HepG2 (cell line): ENCODE results near the gene P2RX5. TPM values are rescaled to one million over a fixed set of nuclear protein-coding genes. Genes with fewer than 3 reads are reported as not detected.

Experiments
- ATAC-seq: fragments of 200-7000 bp; cut with Tn5 transposase; 3 replicates; pipeline ENCODE4 v1.9.1; 2020; ENCODE audit warnings: mild to moderate bottlenecking, moderate library complexity
- BruUV-seq: library from RNA; stranded (reverse); fragments of 400-500 nt; replicated peaks from 2 replicates; lab custom pipeline; 2021; lab: Mats Ljungman, UMichigan
- CTCF ChIA-PET: fragments of 300-600 bp; formaldehyde crosslinking; extraction: SDS; loops from one replicate; lab custom pipeline; 2021; ENCODE audit warnings: low total read pairs, inconsistent platforms, low intra/inter-chr PET ratio; lab: Yijun Ruan, JAX
- POLR2A ChIA-PET: fragments of 350-600 bp; sonication (Branson Sonifier 250); formaldehyde crosslinking; loops from one replicate; lab custom pipeline; 2020; ENCODE audit warnings: antibody characterized with exemption, inconsistent platforms; lab: Yijun Ruan, JAX
- DNase-seq: peaks from one replicate; pipeline ENCODE4 v3.0.0-alpha.2; 2015; ENCODE audit warnings: low spot score
- FAIRE-seq: peaks from 3 replicates; lab custom pipeline; 2011; peaks lifted over from hg19 to GRCh38; lab: Jason Lieb, UNC
- H2AFZ ChIP-seq: one replicate; pipeline ENCODE4 v1.6.1; 2011; ENCODE audit warnings: low read length, inconsistent platforms
- H3K27ac ChIP-seq: fragments of 300-600 bp; 3 replicates; pipeline ENCODE4 v1.8.0; 2011; ENCODE audit warnings: mixed run types, mild to moderate bottlenecking, mixed read lengths, low read length, inconsistent platforms; ENCODE audit not compliant: insufficient read depth; ENCODE audit errors: extremely low read length
- H3K27me3 ChIP-seq, 2 experiments: fragments of 200-600 bp in 1 of 2; 2 replicates in 1 of 2; 3 replicates in 1 of 2; pipeline versions ENCODE4 v1.6.0 to v1.8.0; 2011; ENCODE audit warnings: low read length in 2 of 2, mild to moderate bottlenecking in 2 of 2, moderate library complexity in 2 of 2, inconsistent platforms in 1 of 2; ENCODE audit not compliant: insufficient read depth in 2 of 2, control insufficient read depth in 1 of 2
- H3K36me3 ChIP-seq, 2 experiments: fragments of 200-600 bp in 1 of 2; replicated peaks in 1 of 2; 2 replicates in 1 of 2; 3 replicates in 1 of 2; pipeline versions ENCODE4 v1.5.1 to v1.8.0; 2011; ENCODE audit warnings: low read length in 2 of 2, inconsistent platforms in 1 of 2; ENCODE audit not compliant: insufficient read depth in 2 of 2, control insufficient read depth in 1 of 2
- H3K4me1 ChIP-seq: 2 replicates; pipeline ENCODE4 v1.5.1; 2012; ENCODE audit warnings: low read length, inconsistent platforms; ENCODE audit not compliant: insufficient read depth
- H3K4me2 ChIP-seq: 2 replicates; pipeline ENCODE4 v1.6.0; 2011; ENCODE audit warnings: low read depth, low read length, inconsistent platforms
- H3K4me3 ChIP-seq, 3 experiments: fragments of 200-600 bp in 1 of 3; sonication (generic), shearing (Covaris generic) in 1 of 3; replicated peaks in 1 of 3; 2 replicates each; pipeline ENCODE4 v1.5.1; 2011 to 2016; ENCODE audit warnings: low read length in 3 of 3, inconsistent platforms in 2 of 3, low read depth in 2 of 3, mild to moderate bottlenecking in 2 of 3, control low read depth in 1 of 3, mixed read lengths in 1 of 3; ENCODE audit not compliant: insufficient read depth in 1 of 3
- H3K79me2 ChIP-seq: one replicate; pipeline ENCODE4 v1.6.1; 2011; ENCODE audit warnings: low read length, inconsistent platforms; ENCODE audit not compliant: insufficient read depth
- H3K9ac ChIP-seq: 2 replicates; pipeline ENCODE4 v1.6.0; 2011; ENCODE audit warnings: mild to moderate bottlenecking, low read depth, low read length, inconsistent platforms; ENCODE audit not compliant: insufficient read depth
- H3K9me3 ChIP-seq: 2 replicates; pipeline ENCODE4 v1.5.1; 2012; ENCODE audit warnings: mild to moderate bottlenecking, low read length
- H4K20me1 ChIP-seq: 2 replicates; pipeline ENCODE4 v1.6.0; 2011; ENCODE audit warnings: inconsistent platforms, mild to moderate bottlenecking, low read length, moderate library complexity; ENCODE audit not compliant: insufficient read depth
- HNF4A ChIP-seq: sonication (generic); formaldehyde crosslinking; IDR thresholded peaks from 2 replicates; pipeline ENCODE4 v1.4.0; 2020; ENCODE audit warnings: missing genetic modification reagents
- IRX3 ChIP-seq: sonication (generic); formaldehyde crosslinking; IDR thresholded peaks from 2 replicates; pipeline ENCODE4 v1.8.1; 2023; ENCODE audit warnings: mild to moderate bottlenecking, low read depth, missing genetic modification reagents, borderline replicate concordance
- MXI1 ChIP-seq: IDR thresholded peaks from 3 replicates; pipeline ENCODE4 v1.6.1; 2012; ENCODE audit warnings: low read depth, low read length, inconsistent platforms, borderline replicate concordance
- SALL1 ChIP-seq: sonication (generic); formaldehyde crosslinking; IDR thresholded peaks from 2 replicates; pipeline ENCODE4 v1.8.0; 2022; ENCODE audit warnings: mild to moderate bottlenecking, missing genetic modification reagents
- TBP ChIP-seq: sonication (generic); formaldehyde crosslinking; IDR thresholded peaks from 2 replicates; pipeline ENCODE4 v1.5.0; 2020; ENCODE audit warnings: missing genetic modification reagents
- TSC22D2 ChIP-seq: sonication (generic); formaldehyde crosslinking; IDR thresholded peaks from 2 replicates; pipeline ENCODE4 v1.5.1; 2020; ENCODE audit warnings: missing genetic modification reagents, mild to moderate bottlenecking, borderline replicate concordance
- YEATS4 ChIP-seq: sonication (generic); formaldehyde crosslinking; IDR thresholded peaks from 2 replicates; pipeline ENCODE4 v1.4.0; 2020; ENCODE audit warnings: missing genetic modification reagents, borderline replicate concordance
- ZKSCAN1 ChIP-seq: fragments of 150-350 bp; IDR thresholded peaks from 2 replicates; pipeline ENCODE4 v1.6.1; 2014; ENCODE audit warnings: low read length
- ZNF687 ChIP-seq: sonication (generic); formaldehyde crosslinking; IDR thresholded peaks from 2 replicates; pipeline ENCODE4 v1.5.1; 2020; ENCODE audit warnings: mild to moderate bottlenecking, missing genetic modification reagents, moderate library complexity
- ZNF775 ChIP-seq: sonication (generic); formaldehyde crosslinking; IDR thresholded peaks from 2 replicates; pipeline ENCODE4 v1.4.0; 2020; ENCODE audit warnings: missing genetic modification reagents, mild to moderate bottlenecking, moderate library complexity, borderline replicate concordance
- WGBS: methylation state at CpG from one replicate; pipeline ENCODE4 v1.1.6; 2017; ENCODE audit warnings: low lambda C conversion rate; 5-methylcytosine and 5-hydroxymethylcytosine counted together
- in situ Hi-C: cut with HindIII; loops from 2 replicates; pipeline ENCODE4 v1.10.0; 2017; ENCODE audit warnings: low pct_unique_long_range_greater_than_20kb; ENCODE audit not compliant: extremely low pct_ligation_motif_present
- intact Hi-C: fragments of 100-400 bp; cut with micrococcal nuclease; formaldehyde crosslinking; loops from one replicate; pipeline ENCODE4 v1.10.0; 2022; ENCODE audit not compliant: unreplicated experiment
- polyA plus RNA-seq, 8 experiments: library from polyadenylated mRNA; depleted of rRNA in 3 of 8; stranded (reverse) in 7 of 8; unstranded in 1 of 8; fragments of >200 nt; fragmentation: Illumina TruSeq in 4 of 8; extraction: Trizol in 4 of 8; gene quantifications; 2 replicates each; pipeline versions ENCODE4 v1.2.1 to v1.2.3, GENCODE V29; 2011 to 2016; ENCODE audit warnings: low read depth in 4 of 8, missing spikeins in 1 of 8, mixed read lengths in 1 of 8; ENCODE audit not compliant: insufficient read depth in 1 of 8
- total RNA-seq, 5 experiments: library from RNA; depleted of rRNA; stranded (reverse); fragments of >200 nt; fragmentation: Illumina TruSeq; extraction: Trizol; gene quantifications; 2 replicates each; pipeline ENCODE4 v1.2.3, GENCODE V29; 2016; ENCODE audit warnings: low read depth in 1 of 5
- TF ChIP-seq, protein P1 (sequence below): IDR thresholded peaks from 2 replicates; pipeline ENCODE4 v1.6.1; 2012; ENCODE audit warnings: inconsistent platforms

Gene P2RX5
- total and polyA plus RNA-seq, 2 of the 13 experiments (the other 11 are each of a cell fraction or from before 2014, with no cell fraction given) = 0.95 to 1.7 TPM

DNA sequence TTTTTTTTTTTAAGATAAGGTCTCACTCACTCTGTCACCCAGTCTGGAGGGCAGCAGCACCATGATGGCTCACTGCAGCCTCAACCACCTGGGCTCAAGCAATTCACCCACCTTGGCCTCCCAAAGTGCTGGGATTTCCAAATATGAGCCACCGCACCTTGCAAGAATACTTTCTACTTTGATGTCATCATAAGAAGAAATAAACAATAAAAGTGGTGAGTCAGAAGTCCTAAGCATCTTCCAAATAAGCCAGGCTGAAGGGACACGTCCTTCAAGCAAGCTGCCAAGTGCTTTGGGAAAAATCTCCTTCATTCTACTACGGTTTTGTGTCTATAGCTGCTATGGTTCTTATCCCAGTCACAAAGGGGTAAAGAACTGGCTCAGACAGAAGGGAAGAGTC lies 48.1 kb upstream of the P2RX5 start (continued):
- TF ChIP-seq TBP (CRISPR knock-in tag) (no peak), ZNF775 (CRISPR knock-in tag) (no peak), IRX3 (CRISPR knock-in tag) (no peak)

GRCh38 chr17:3740611-3741073 lies 44.7 kb upstream of the P2RX5 start:
- 51% methylated on average over 13 of the region's 14 CpGs for WGBS
- ATAC-seq (peak; percentile 20; the same call in 1 of the 3 replicates), DNase-seq (no peak), FAIRE-seq (no peak)
- Histone ChIP-seq H3K79me2 (no peaks in the 10 kb centered on the region), H2AFZ (no peak overlapping the region), H3K36me3 (no peaks in the 10 kb centered on the region), H4K20me1 (no peaks in the 10 kb centered on the region), H3K27me3 (no peaks in the 10 kb centered on the region), H3K27ac (no peak overlapping the region), H3K9me3 (no peaks in the 10 kb centered on the region), H3K4me1 (peaks cover 47% of the 10 kb centered on the region), H3K9ac (no peak overlapping the region), H3K4me3 (no peak overlapping the region), H3K4me2 (no peak overlapping the region)
- BruUV-seq = no TSS peak
- ChIA-PET CTCF (no interaction called here), POLR2A (interaction anchor here (0.7 to 1.2 kb wide), 2 partner anchors 55 to 62 kb away, joined by 3 read pairs; no protein-coding TSS in a partner anchor)
- TF ChIP-seq HNF4A (CRISPR knock-in tag) (no peak), MXI1 (no peak), TSC22D2 (CRISPR knock-in tag) (no peak), ZNF687 (CRISPR knock-in tag) (peak; percentile 56), YEATS4 (CRISPR knock-in tag) (no peak), SALL1 (CRISPR knock-in tag) (peak; percentile 28; the same call in 1 of the 2 replicates), ZKSCAN1 (no peak)
- TF ChIP-seq, protein P1, sequence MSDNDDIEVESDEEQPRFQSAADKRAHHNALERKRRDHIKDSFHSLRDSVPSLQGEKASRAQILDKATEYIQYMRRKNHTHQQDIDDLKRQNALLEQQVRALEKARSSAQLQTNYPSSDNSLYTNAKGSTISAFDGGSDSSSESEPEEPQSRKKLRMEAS = peak; percentile 48; the same call in 1 of the 2 replicates
- intact Hi-C loops = no loop called here
- in situ Hi-C loops = no loop called here
